IMR-90 (cell line): ENCODE measurements around the gene KIF25. TPM values are rescaled to one million over a fixed set of nuclear protein-coding genes. Genes with fewer than 3 reads are reported as not detected.

Experiments
- ATAC-seq: fragments of 200-7000 bp; cut with Tn5 transposase; 2 replicates; pipeline ENCODE4 v1.9.1; 2020; ENCODE audit warnings: low read depth, mild to moderate bottlenecking, moderate library complexity
- BruUV-seq: library from RNA; stranded (reverse); fragments of 400-500 nt; replicated peaks from 2 replicates; lab custom pipeline; 2021; lab: Mats Ljungman, UMichigan
- CTCF ChIA-PET: fragments of 300-600 bp; formaldehyde crosslinking; extraction: SDS; loops from one replicate; lab custom pipeline; 2021; ENCODE audit warnings: antibody characterized with exemption; lab: Yijun Ruan, JAX
- POLR2A ChIA-PET: fragments of 300-600 bp; sonication (Branson Sonifier 250); formaldehyde crosslinking; loops from one replicate; lab custom pipeline; 2022; ENCODE audit warnings: antibody characterized with exemption; ENCODE audit not compliant: unreplicated experiment; lab: Charles Lee
- DNase-seq: peaks from one replicate; pipeline ENCODE4 v3.0.0; 2013
- H2AFZ ChIP-seq: replicated peaks from 2 replicates; pipeline ENCODE3; 2013; ENCODE audit warnings: low read length, mild to moderate bottlenecking; ENCODE audit not compliant: poor library complexity
- H2AK5ac ChIP-seq: 2 replicates; pipeline ENCODE4 v1.6.1; 2013; ENCODE audit warnings: low read depth, low read length, inconsistent platforms
- H2AK9ac ChIP-seq: replicated peaks from 2 replicates; pipeline ENCODE3; 2013; ENCODE audit warnings: mild to moderate bottlenecking, low read depth, low read length, moderate library complexity; ENCODE audit not compliant: poor library complexity
- H2BK120ac ChIP-seq: 2 replicates; pipeline ENCODE4 v1.6.1; 2013; ENCODE audit warnings: low read depth, low read length, inconsistent platforms
- H2BK15ac ChIP-seq: 3 replicates; pipeline ENCODE4 v1.6.1; 2013; ENCODE audit warnings: low read depth, low read length, inconsistent platforms
- H2BK20ac ChIP-seq: 2 replicates; pipeline ENCODE4 v1.6.1; 2013; ENCODE audit warnings: low read depth, mild to moderate bottlenecking, inconsistent platforms, low read length, moderate library complexity
- H2BK5ac ChIP-seq: 2 replicates; pipeline ENCODE4 v1.6.1; 2013; ENCODE audit warnings: mild to moderate bottlenecking, low read depth, low read length, inconsistent platforms; ENCODE audit not compliant: poor library complexity, severe bottlenecking
- H3K14ac ChIP-seq: replicated peaks from 2 replicates; pipeline ENCODE4 v1.6.1; 2013; ENCODE audit warnings: low read depth, low read length, inconsistent platforms
- H3K18ac ChIP-seq: 2 replicates; pipeline ENCODE4 v1.6.1; 2013; ENCODE audit warnings: low read depth, low read length, control low read depth
- H3K23ac ChIP-seq: 2 replicates; pipeline ENCODE4 v1.6.1; 2013; ENCODE audit warnings: low read depth, low read length, inconsistent platforms
- H3K27ac ChIP-seq: 2 replicates; pipeline ENCODE4 v1.5.1; 2013; ENCODE audit warnings: mild to moderate bottlenecking, control low read depth, low read length; ENCODE audit not compliant: insufficient read depth
- H3K27me3 ChIP-seq: 2 replicates; pipeline ENCODE4 v1.6.1; 2013; ENCODE audit warnings: low read length; ENCODE audit not compliant: control insufficient read depth, insufficient read depth
- H3K36me3 ChIP-seq: 2 replicates; pipeline ENCODE4 v1.6.1; 2013; ENCODE audit warnings: low read length, mixed read lengths; ENCODE audit not compliant: control insufficient read depth, insufficient read depth
- H3K4ac ChIP-seq: 2 replicates; pipeline ENCODE4 v1.6.1; 2013; ENCODE audit warnings: low read depth, low read length, inconsistent platforms
- H3K4me1 ChIP-seq: 2 replicates; pipeline ENCODE4 v1.6.1; 2013; ENCODE audit warnings: low read length, mixed read lengths; ENCODE audit not compliant: control insufficient read depth, insufficient read depth
- H3K4me2 ChIP-seq: 2 replicates; pipeline ENCODE4 v1.6.1; 2013; ENCODE audit warnings: low read depth, mild to moderate bottlenecking, control low read depth, low read length, moderate library complexity
- H3K4me3 ChIP-seq: 2 replicates; pipeline ENCODE4 v1.5.1; 2013; ENCODE audit warnings: low read depth, mild to moderate bottlenecking, control low read depth, low read length, moderate library complexity; ENCODE audit not compliant: insufficient read depth
- H3K56ac ChIP-seq: 2 replicates; pipeline ENCODE4 v1.6.1; 2013; ENCODE audit warnings: low read length, inconsistent platforms; ENCODE audit not compliant: insufficient read depth; ENCODE audit errors: extremely low read depth
- H3K79me1 ChIP-seq, 2 experiments: 2 replicates each; pipeline ENCODE4 v1.6.1; 2013; ENCODE audit warnings: low read length in 2 of 2, inconsistent platforms in 1 of 2, low read depth in 1 of 2
- H3K9ac ChIP-seq: 2 replicates; pipeline ENCODE4 v1.6.1; 2013; ENCODE audit warnings: low read depth, low read length, control low read depth
- H3K9me1 ChIP-seq: 2 replicates; pipeline ENCODE4 v1.6.1; 2013; ENCODE audit warnings: low read length, inconsistent platforms; ENCODE audit not compliant: insufficient read depth
- H3K9me3 ChIP-seq: 2 replicates; pipeline ENCODE4 v1.6.1; 2013; ENCODE audit warnings: low read length; ENCODE audit not compliant: control insufficient read depth, insufficient read depth
- H4K20me1 ChIP-seq: 2 replicates; pipeline ENCODE4 v1.6.1; 2013; ENCODE audit warnings: low read length, inconsistent platforms; ENCODE audit not compliant: insufficient read depth
- H4K5ac ChIP-seq: 2 replicates; pipeline ENCODE4 v1.6.1; 2013; ENCODE audit warnings: mild to moderate bottlenecking, low read depth, low read length, control low read depth
- H4K8ac ChIP-seq, 2 experiments: 2 replicates each; pipeline ENCODE4 v1.6.1; 2013; ENCODE audit warnings: low read depth in 2 of 2, low read length in 2 of 2, control low read depth in 1 of 2, inconsistent platforms in 1 of 2
- H4K91ac ChIP-seq: 2 replicates; pipeline ENCODE4 v1.6.1; 2013; ENCODE audit warnings: low read depth, low read length, inconsistent platforms; ENCODE audit not compliant: insufficient read depth
- BHLHE40 ChIP-seq: fragments of 150-350 bp; IDR thresholded peaks from 2 replicates; pipeline ENCODE4 v1.6.1; 2016; ENCODE audit warnings: mild to moderate bottlenecking, low read depth, low read length
- CEBPB ChIP-seq: IDR thresholded peaks from 2 replicates; pipeline ENCODE4 v1.6.1; 2012; ENCODE audit warnings: low read depth, low read length, improper control_type of control experiment
- CHD1 ChIP-seq: IDR thresholded peaks from 2 replicates; pipeline ENCODE4 v1.6.1; 2012; ENCODE audit warnings: low read depth, low read length, improper control_type of control experiment
- ELK1 ChIP-seq: fragments of 150-350 bp; IDR thresholded peaks from 2 replicates; pipeline ENCODE4 v1.6.1; 2016; ENCODE audit warnings: low read depth, mild to moderate bottlenecking, low read length, moderate library complexity, borderline replicate concordance
- FOS ChIP-seq: fragments of 150-350 bp; IDR thresholded peaks from 2 replicates; pipeline ENCODE4 v1.6.1; 2016; ENCODE audit warnings: low read depth, low read length
- MAFK ChIP-seq: IDR thresholded peaks from 2 replicates; pipeline ENCODE4 v1.6.1; 2012; ENCODE audit warnings: low read depth, low read length, improper control_type of control experiment
- MAZ ChIP-seq: IDR thresholded peaks from 2 replicates; pipeline ENCODE4 v1.6.1; 2012; ENCODE audit warnings: low read depth, mild to moderate bottlenecking, low read length, improper control_type of control experiment, moderate library complexity, borderline replicate concordance
- MXI1 ChIP-seq: IDR thresholded peaks from 2 replicates; pipeline ENCODE4 v1.6.1; 2012; ENCODE audit warnings: low read depth, mild to moderate bottlenecking, low read length, moderate library complexity, borderline replicate concordance
- NFE2L2 ChIP-seq: fragments of 150-350 bp; IDR thresholded peaks from 2 replicates; pipeline ENCODE4 v1.6.1; 2016; ENCODE audit warnings: low read depth, mild to moderate bottlenecking, low read length
- POLR2A ChIP-seq: IDR thresholded peaks from 2 replicates; pipeline ENCODE4 v1.6.1; 2012; ENCODE audit warnings: mild to moderate bottlenecking, low read depth, low read length
- RAD21 ChIP-seq: IDR thresholded peaks from 2 replicates; pipeline ENCODE4 v1.6.1; 2012; ENCODE audit warnings: low read length, improper control_type of control experiment
- RCOR1 ChIP-seq: IDR thresholded peaks from 2 replicates; pipeline ENCODE4 v1.6.1; 2012; ENCODE audit warnings: mild to moderate bottlenecking, low read length, improper control_type of control experiment; ENCODE audit not compliant: insufficient replicate concordance
- RFX5 ChIP-seq: IDR thresholded peaks from 2 replicates; pipeline ENCODE4 v1.8.0; 2012; ENCODE audit warnings: low read depth, mild to moderate bottlenecking, low read length, moderate library complexity
- SMC3 ChIP-seq: fragments of 150-350 bp; IDR thresholded peaks from 2 replicates; pipeline ENCODE4 v1.6.1; 2016; ENCODE audit warnings: low read depth, mild to moderate bottlenecking, antibody characterized with exemption, low read length, moderate library complexity
- USF2 ChIP-seq: fragments of 150-350 bp; IDR thresholded peaks from 2 replicates; pipeline ENCODE4 v1.6.1; 2017; ENCODE audit warnings: mild to moderate bottlenecking, antibody characterized with exemption, low read length, low read depth
- WGBS, 2 experiments: methylation state at CpG; one replicate each; pipeline versions ENCODE4 v1.1.5 to v1.1.7; 2013; ENCODE audit warnings: missing lambda C conversion rate in 2 of 2; ENCODE audit not compliant: insufficient read length in 1 of 2; ENCODE audit errors: extremely low coverage in 2 of 2; 5-methylcytosine and 5-hydroxymethylcytosine counted together
- dilution Hi-C: fragments of 300-500 bp; cut with HindIII; formaldehyde crosslinking; loops from one replicate; pipeline ENCODE4 v1.14.3; 2018; ENCODE audit warnings: low sequenced_read_pairs; ENCODE audit not compliant: unreplicated experiment
- in situ Hi-C: fragments of 300-500 bp; cut with MboI; formaldehyde crosslinking; loops from 3 replicates; pipeline ENCODE4 v1.14.3; 2019; ENCODE audit warnings: low sequenced_read_pairs, inconsistent platforms, mixed read lengths
- intact Hi-C: fragments of 100-400 bp; cut with micrococcal nuclease; formaldehyde crosslinking; loops from 2 replicates; pipeline ENCODE4 v1.10.0; 2022
- polyA plus RNA-seq, 3 experiments: library from polyadenylated mRNA; depleted of rRNA; stranded (reverse); fragments of >200 nt; gene quantifications; 2 replicates each; pipeline ENCODE4 v1.2.3, GENCODE V29; 2012; ENCODE audit warnings: low replicate concordance in 1 of 3
- total RNA-seq: library from RNA; depleted of rRNA; stranded (reverse); fragments of >200 nt; gene quantifications from 2 replicates; pipeline ENCODE4 v1.2.3, GENCODE V29; 2012
- TF ChIP-seq, protein P1 (sequence below): conservative IDR thresholded peaks from 2 replicates; pipeline ENCODE4 v1.5.1; 2012; ENCODE audit warnings: mild to moderate bottlenecking, low read depth, low read length, improper control_type of control experiment

The KIF25 gene
- total and polyA plus RNA-seq, 2 of the 4 experiments (the other 2 are of a cell fraction): not detected

- in situ Hi-C loops: no loop called here
Measured at GRCh38 chr6:168086616-168087015, 89.1 kb downstream of the KIF25 start.

More at GRCh38 chr6:168086616-168087015, 89.1 kb downstream of the KIF25 start:
- Histone ChIP-seq H2BK20ac (no peak overlapping the region), H3K27me3 (peaks cover 5% of the 10 kb centered on the region; the same call in 1 of the 2 replicates), H4K91ac (no peak overlapping the region), H3K27ac (no peak overlapping the region), H2BK120ac (no peak overlapping the region), H4K5ac (no peak overlapping the region), H3K9me1 (no peaks in the 10 kb centered on the region), H2AFZ (no peak overlapping the region), H3K18ac (no peak overlapping the region), H3K9me3 (no peaks in the 10 kb centered on the region), H3K4ac (no peak overlapping the region), H3K4me3 (no peak overlapping the region), H3K79me1 (no peaks in the 10 kb centered on the region), H3K4me2 (no peak overlapping the region), H2AK5ac (no peak overlapping the region), H2BK15ac (no peak overlapping the region), H2BK5ac (no peak overlapping the region), H3K4me1 (peaks cover 15% of the 10 kb centered on the region; the same call in 1 of the 2 replicates), H4K8ac (no peak overlapping the region), H2AK9ac (no peak overlapping the region), H3K14ac (no peak overlapping the region), H3K36me3 (no peaks in the 10 kb centered on the region), H3K56ac (no peak overlapping the region), H3K23ac (no peak overlapping the region), H4K20me1 (no peaks in the 10 kb centered on the region; the same call in 1 of the 2 replicates), H3K9ac (no peak overlapping the region)
- 83% methylated on average over 2 of the region's 10 CpGs; no CpG with 5 or more reads in 1 of the 2 experiments for WGBS, 2 experiments
- ATAC-seq (no peak), DNase-seq (no peak)
- ChIA-PET POLR2A (no interaction called here), CTCF (no interaction called here)
- dilution Hi-C loops (no loop called here), intact Hi-C loops (no loop called here)
- BruUV-seq: no TSS peak
- TF ChIP-seq RCOR1: no peak
- TF ChIP-seq SMC3: no peak
- no peak for TF ChIP-seq CEBPB
- no peak for TF ChIP-seq POLR2A
- TF ChIP-seq, protein P1, sequence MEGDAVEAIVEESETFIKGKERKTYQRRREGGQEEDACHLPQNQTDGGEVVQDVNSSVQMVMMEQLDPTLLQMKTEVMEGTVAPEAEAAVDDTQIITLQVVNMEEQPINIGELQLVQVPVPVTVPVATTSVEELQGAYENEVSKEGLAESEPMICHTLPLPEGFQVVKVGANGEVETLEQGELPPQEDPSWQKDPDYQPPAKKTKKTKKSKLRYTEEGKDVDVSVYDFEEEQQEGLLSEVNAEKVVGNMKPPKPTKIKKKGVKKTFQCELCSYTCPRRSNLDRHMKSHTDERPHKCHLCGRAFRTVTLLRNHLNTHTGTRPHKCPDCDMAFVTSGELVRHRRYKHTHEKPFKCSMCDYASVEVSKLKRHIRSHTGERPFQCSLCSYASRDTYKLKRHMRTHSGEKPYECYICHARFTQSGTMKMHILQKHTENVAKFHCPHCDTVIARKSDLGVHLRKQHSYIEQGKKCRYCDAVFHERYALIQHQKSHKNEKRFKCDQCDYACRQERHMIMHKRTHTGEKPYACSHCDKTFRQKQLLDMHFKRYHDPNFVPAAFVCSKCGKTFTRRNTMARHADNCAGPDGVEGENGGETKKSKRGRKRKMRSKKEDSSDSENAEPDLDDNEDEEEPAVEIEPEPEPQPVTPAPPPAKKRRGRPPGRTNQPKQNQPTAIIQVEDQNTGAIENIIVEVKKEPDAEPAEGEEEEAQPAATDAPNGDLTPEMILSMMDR: no peak
- no peak for TF ChIP-seq FOS
- TF ChIP-seq RFX5: no peak
- TF ChIP-seq BHLHE40: no peak
- TF ChIP-seq MAZ: no peak
- no peak for TF ChIP-seq CHD1
- no peak for TF ChIP-seq MAFK
- TF ChIP-seq ELK1: no peak
- no peak for TF ChIP-seq NFE2L2
- TF ChIP-seq RAD21: no peak
- no peak for TF ChIP-seq MXI1
- no peak for TF ChIP-seq USF2
